Measurements from ENCODE around the gene GNPAT.

- no peak for TF ChIP-seq USF2 (IDR thresholded peaks at IDR 0.05; ENCODE audit: low read length)
- TF ChIP-seq, protein P1, sequence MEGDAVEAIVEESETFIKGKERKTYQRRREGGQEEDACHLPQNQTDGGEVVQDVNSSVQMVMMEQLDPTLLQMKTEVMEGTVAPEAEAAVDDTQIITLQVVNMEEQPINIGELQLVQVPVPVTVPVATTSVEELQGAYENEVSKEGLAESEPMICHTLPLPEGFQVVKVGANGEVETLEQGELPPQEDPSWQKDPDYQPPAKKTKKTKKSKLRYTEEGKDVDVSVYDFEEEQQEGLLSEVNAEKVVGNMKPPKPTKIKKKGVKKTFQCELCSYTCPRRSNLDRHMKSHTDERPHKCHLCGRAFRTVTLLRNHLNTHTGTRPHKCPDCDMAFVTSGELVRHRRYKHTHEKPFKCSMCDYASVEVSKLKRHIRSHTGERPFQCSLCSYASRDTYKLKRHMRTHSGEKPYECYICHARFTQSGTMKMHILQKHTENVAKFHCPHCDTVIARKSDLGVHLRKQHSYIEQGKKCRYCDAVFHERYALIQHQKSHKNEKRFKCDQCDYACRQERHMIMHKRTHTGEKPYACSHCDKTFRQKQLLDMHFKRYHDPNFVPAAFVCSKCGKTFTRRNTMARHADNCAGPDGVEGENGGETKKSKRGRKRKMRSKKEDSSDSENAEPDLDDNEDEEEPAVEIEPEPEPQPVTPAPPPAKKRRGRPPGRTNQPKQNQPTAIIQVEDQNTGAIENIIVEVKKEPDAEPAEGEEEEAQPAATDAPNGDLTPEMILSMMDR (IDR thresholded peaks at IDR 0.05; ENCODE audit: control extremely low read depth in 1 of 3, insufficient read depth in 1 of 3, low read depth in 1 of 3, low read length in 3 of 3): no peak
- TF ChIP-seq EGR1 (IDR thresholded peaks at IDR 0.05; ENCODE audit: borderline replicate concordance, low read depth, low read length): no peak
Measured at GRCh38 chr1:231200388-231201031, 40.5 kb upstream of the GNPAT start.
